Gastroesophageal sphincter (tissue), 3 donors: ENCODE results near the gene LYSMD3.

Experiments used
- CTCF ChIP-seq, 4 experiments: fragments of 200-600 bp in 2 of 4; fragments of 450-650 bp in 2 of 4; sonication (generic) in 1 of 4; IDR thresholded peaks; one replicate each; pipeline ENCODE4 v1.5.1; 2017 to 2019; ENCODE audit warnings: antibody characterized with exemption in 4 of 4, mild to moderate bottlenecking in 2 of 4, moderate library complexity in 2 of 4
- POLR2A ChIP-seq, 2 donors: fragments of 450-650 bp; IDR thresholded peaks; one replicate each; pipeline ENCODE4 v1.6.1; 2017; ENCODE audit warnings: antibody characterized with exemption in 2 of 2, mild to moderate bottlenecking in 2 of 2, moderate library complexity in 1 of 2

GRCh38 chr5:90529194-90529938 is at the start of gene LYSMD3:
- TF ChIP-seq CTCF (IDR thresholded peaks at IDR 0.05) (no peak), POLR2A (IDR thresholded peaks at IDR 0.05) (peak; percentile 70)
